K562 (cell line): ENCODE measurements around the gene BCL7B. TPM values are rescaled to one million over a fixed set of nuclear protein-coding genes. Genes with fewer than 3 reads are reported as not detected.

Experiments
- ATAC-seq: fragments of 200-7000 bp; cut with Tn5 transposase; 3 replicates; pipeline ENCODE4 v1.9.1; 2020; ENCODE audit warnings: moderate library complexity
- BruUV-seq: library from RNA; stranded (reverse); fragments of 400-500 nt; replicated peaks from 2 replicates; lab custom pipeline; 2021; lab: Mats Ljungman, UMichigan
- CTCF ChIA-PET: fragments of 300-600 bp; formaldehyde crosslinking; extraction: SDS; loops from one replicate; lab custom pipeline; 2021; ENCODE audit warnings: low intra/inter-chr PET ratio; lab: Yijun Ruan, JAX
- POLR2A ChIA-PET: fragments of 300-600, 350-650 bp; sonication (Branson Sonifier 250); formaldehyde crosslinking; extraction: SDS; loops from one replicate; lab custom pipeline; 2021; ENCODE audit warnings: antibody characterized with exemption, inconsistent platforms; lab: Yijun Ruan, JAX
- DNase-seq, 4 experiments: peaks; one replicate each; pipeline versions ENCODE4 v3.0.0 to v3.0.0-alpha.2; 2011 to 2018; ENCODE audit warnings: low spot score in 3 of 4, mixed read lengths in 3 of 4; ENCODE audit errors: extremely low read depth in 1 of 4
- FAIRE-seq: peaks from 2 replicates; lab custom pipeline; 2011; peaks lifted over from hg19 to GRCh38; lab: Jason Lieb, UNC
- H2AFZ ChIP-seq: 2 replicates; pipeline ENCODE4 v1.6.0; 2011; ENCODE audit warnings: low read depth, low read length, control low read depth, inconsistent platforms
- H3K27ac ChIP-seq: fragments of 200-600 bp; 3 replicates; pipeline ENCODE4 v1.8.0; 2011; ENCODE audit warnings: low read depth, mild to moderate bottlenecking, control low read depth, inconsistent platforms, low read length, moderate library complexity, mixed read lengths; ENCODE audit errors: extremely low read depth
- H3K27me3 ChIP-seq, 2 experiments: fragments of 300-600 bp in 1 of 2; 2 replicates in 1 of 2; 3 replicates in 1 of 2; pipeline versions ENCODE4 v1.6.0 to v1.8.0; 2011; ENCODE audit warnings: inconsistent platforms in 2 of 2, low read length in 2 of 2, mild to moderate bottlenecking in 1 of 2, mixed read lengths in 1 of 2, moderate library complexity in 1 of 2; ENCODE audit not compliant: control insufficient read depth in 2 of 2, insufficient read depth in 2 of 2
- H3K36me3 ChIP-seq: fragments of 300-600 bp; 3 replicates; pipeline ENCODE4 v1.8.0; 2011; ENCODE audit warnings: mild to moderate bottlenecking, low read length, inconsistent platforms; ENCODE audit not compliant: control insufficient read depth, insufficient read depth
- H3K4me1 ChIP-seq, 2 experiments: fragments of 200-600 bp in 1 of 2; replicated peaks in 1 of 2; 2 replicates in 1 of 2; 3 replicates in 1 of 2; pipeline versions ENCODE4 v1.5.1 to v1.8.0; 2011; ENCODE audit warnings: inconsistent platforms in 2 of 2, low read length in 2 of 2, mild to moderate bottlenecking in 1 of 2, mixed read lengths in 1 of 2, moderate library complexity in 1 of 2; ENCODE audit not compliant: control insufficient read depth in 2 of 2, insufficient read depth in 2 of 2
- H3K4me2 ChIP-seq: 2 replicates; pipeline ENCODE4 v1.6.1; 2011; ENCODE audit warnings: low read length, control low read depth, inconsistent platforms, mixed read lengths; ENCODE audit not compliant: insufficient read depth
- H3K4me3 ChIP-seq: fragments of 200-600 bp; sonication (generic), shearing (Covaris generic); 2 replicates; pipeline ENCODE4 v1.5.1; 2016; ENCODE audit warnings: control low read depth, inconsistent platforms
- H3K79me2 ChIP-seq: fragments of 200-600 bp; 3 replicates; pipeline ENCODE4 v1.8.0; 2011; ENCODE audit warnings: low read length, inconsistent platforms; ENCODE audit not compliant: control insufficient read depth, insufficient read depth
- H3K9ac ChIP-seq, 2 experiments: 2 replicates each; pipeline versions ENCODE4 v1.6.0 to v1.6.1; 2011; ENCODE audit warnings: low read depth in 2 of 2, low read length in 2 of 2, control low read depth in 1 of 2, inconsistent platforms in 1 of 2, mild to moderate bottlenecking in 1 of 2, mixed read lengths in 1 of 2; ENCODE audit not compliant: insufficient read depth in 1 of 2
- H3K9me1 ChIP-seq: one replicate; pipeline ENCODE4 v1.6.0; 2011; ENCODE audit warnings: inconsistent platforms, mild to moderate bottlenecking, low read length, moderate library complexity; ENCODE audit not compliant: control insufficient read depth, insufficient read depth
- H3K9me3 ChIP-seq: replicated peaks from 2 replicates; pipeline ENCODE4 v1.5.1; 2011; ENCODE audit warnings: low read depth, low read length, inconsistent platforms; ENCODE audit not compliant: control insufficient read depth, insufficient read depth
- H4K20me1 ChIP-seq: replicated peaks from 2 replicates; pipeline ENCODE4 v1.6.1; 2011; ENCODE audit warnings: low read length, inconsistent platforms, mixed read lengths; ENCODE audit not compliant: control insufficient read depth, insufficient read depth
- ARID1B ChIP-seq: fragments of 450-650 bp; IDR thresholded peaks from 2 replicates; pipeline ENCODE4 v1.6.1; 2016; ENCODE audit warnings: antibody characterized with exemption, mild to moderate bottlenecking, inconsistent platforms
- CBX2 ChIP-seq: fragments of 200-600 bp; sonication (generic); IDR thresholded peaks from one replicate; pipeline ENCODE4 v1.6.1; 2012; ENCODE audit warnings: mild to moderate bottlenecking, low read length, inconsistent platforms; ENCODE audit not compliant: insufficient read depth, poor library complexity, severe bottlenecking
- FOS ChIP-seq: IDR thresholded peaks from 3 replicates; pipeline ENCODE4 v1.6.1; 2011; ENCODE audit not compliant: insufficient read length; ENCODE audit errors: extremely low read depth
- HMGN3 ChIP-seq: IDR thresholded peaks from 2 replicates; pipeline ENCODE4 v1.6.1; 2011; ENCODE audit warnings: borderline replicate concordance, low read depth, mild to moderate bottlenecking, mixed read lengths, low read length; ENCODE audit not compliant: insufficient read length; ENCODE audit errors: extremely low read depth
- PHF20 ChIP-seq: fragments of 450-650 bp; IDR thresholded peaks from 2 replicates; pipeline ENCODE4 v1.6.1; 2018; ENCODE audit not compliant: partially characterized antibody
- POLR2AphosphoS5 ChIP-seq: IDR thresholded peaks from 2 replicates; pipeline ENCODE4 v1.6.1; 2011; ENCODE audit warnings: mild to moderate bottlenecking, low read depth, low read length, moderate library complexity; ENCODE audit not compliant: control insufficient read depth, insufficient read depth
- SIN3A ChIP-seq, 2 experiments: fragments of 150-350 bp in 1 of 2; IDR thresholded peaks; 2 replicates each; pipeline ENCODE4 v1.6.1; 2011 to 2016; ENCODE audit warnings: borderline replicate concordance in 2 of 2, low read depth in 2 of 2, low read length in 2 of 2, mild to moderate bottlenecking in 2 of 2, moderate library complexity in 2 of 2; ENCODE audit not compliant: control insufficient read depth in 1 of 2
- SREBF2 ChIP-seq: sonication (generic); formaldehyde crosslinking; IDR thresholded peaks from 2 replicates; pipeline ENCODE4 v1.4.0; 2020; ENCODE audit warnings: mild to moderate bottlenecking, missing genetic modification reagents
- TEAD4 ChIP-seq, 2 experiments: sonication (generic) in 1 of 2; formaldehyde crosslinking in 1 of 2; IDR thresholded peaks; 2 replicates each; pipeline versions ENCODE4 v1.6.1 to v1.8.0; 2012 to 2022; ENCODE audit warnings: borderline replicate concordance in 1 of 2, inconsistent platforms in 1 of 2, low read length in 1 of 2, mild to moderate bottlenecking in 1 of 2, missing genetic modification reagents in 1 of 2
- ZNF512 ChIP-seq: IDR thresholded peaks from 2 replicates; pipeline ENCODE4 v1.6.1; 2016; ENCODE audit warnings: missing genetic modification characterization, missing compliant biosample characterization
- ZNF740 ChIP-seq, 3 experiments: fragments of 200-800 bp in 1 of 3; sonication (Bioruptor generic) in 1 of 3; sonication (generic) in 1 of 3; formaldehyde crosslinking in 1 of 3; IDR thresholded peaks; 2 replicates each; pipeline versions ENCODE4 v1.6.1 to v1.8.0; 2016 to 2022; ENCODE audit warnings: mild to moderate bottlenecking in 2 of 3, missing compliant biosample characterization in 2 of 3, missing genetic modification characterization in 2 of 3, missing genetic modification reagents in 1 of 3
- WGBS: fragments of 100-300 bp; shearing (Covaris generic); methylation state at CpG from one replicate; pipeline ENCODE4 v1.1.6; 2016; ENCODE audit warnings: low coverage, mixed read lengths; ENCODE audit not compliant: insufficient coverage; ENCODE audit errors: missing lambda C conversion rate; 5-methylcytosine and 5-hydroxymethylcytosine counted together
- in situ Hi-C: fragments of 300-500 bp; cut with MboI; formaldehyde crosslinking; loops from 4 replicates; pipeline ENCODE4 v1.15.0; 2018; ENCODE audit warnings: inconsistent platforms, mixed read lengths
- intact Hi-C: fragments of 100-400 bp; cut with micrococcal nuclease; formaldehyde crosslinking; loops from 2 replicates; pipeline ENCODE4 v1.14.2; 2022
- polyA plus RNA-seq, 8 experiments: library from polyadenylated mRNA; depleted of rRNA in 4 of 8; stranded (reverse) in 5 of 8; unstranded in 3 of 8; fragments of >200 nt; fragmentation: Nextera tagmentation in 2 of 8; fragmentation: Illumina TruSeq in 1 of 8; extraction: Ambion mirVana in 2 of 8; extraction: Trizol in 1 of 8; gene quantifications; 2 replicates each; pipeline versions ENCODE4 v1.2.1 to v1.2.3, GENCODE V29; 2011 to 2014; ENCODE audit warnings: inconsistent platforms in 1 of 8, missing spikeins in 1 of 8
- total RNA-seq, 7 experiments: library from RNA; depleted of rRNA in 6 of 7; stranded (reverse); fragments of >200 nt in 6 of 7; fragmentation: Illumina TruSeq in 2 of 7; extraction: Trizol in 2 of 7; gene quantifications; 2 replicates each; pipeline versions ENCODE4 v1.2.1 to v1.2.3, GENCODE V29; 2011 to 2021; ENCODE audit warnings: low replicate concordance in 1 of 7
- TF ChIP-seq, protein P1 (sequence below), 2 experiments: IDR thresholded peaks; 2 replicates each; pipeline ENCODE4 v1.6.1; 2011; ENCODE audit warnings: borderline replicate concordance in 1 of 2, control low read depth in 1 of 2, low read depth in 1 of 2, low read length in 1 of 2, mild to moderate bottlenecking in 1 of 2, mixed read lengths in 1 of 2, moderate library complexity in 1 of 2; ENCODE audit not compliant: insufficient read depth in 1 of 2, insufficient read length in 1 of 2, poor library complexity in 1 of 2, severe bottlenecking in 1 of 2; ENCODE audit errors: extremely low read depth in 1 of 2

BCL7B gene
- total and polyA plus RNA-seq, 9 of the 15 experiments (the other 6 are each of a cell fraction or from before 2014, with no cell fraction given): 10.0 to 73.2 (median 32.9) TPM

DNA sequence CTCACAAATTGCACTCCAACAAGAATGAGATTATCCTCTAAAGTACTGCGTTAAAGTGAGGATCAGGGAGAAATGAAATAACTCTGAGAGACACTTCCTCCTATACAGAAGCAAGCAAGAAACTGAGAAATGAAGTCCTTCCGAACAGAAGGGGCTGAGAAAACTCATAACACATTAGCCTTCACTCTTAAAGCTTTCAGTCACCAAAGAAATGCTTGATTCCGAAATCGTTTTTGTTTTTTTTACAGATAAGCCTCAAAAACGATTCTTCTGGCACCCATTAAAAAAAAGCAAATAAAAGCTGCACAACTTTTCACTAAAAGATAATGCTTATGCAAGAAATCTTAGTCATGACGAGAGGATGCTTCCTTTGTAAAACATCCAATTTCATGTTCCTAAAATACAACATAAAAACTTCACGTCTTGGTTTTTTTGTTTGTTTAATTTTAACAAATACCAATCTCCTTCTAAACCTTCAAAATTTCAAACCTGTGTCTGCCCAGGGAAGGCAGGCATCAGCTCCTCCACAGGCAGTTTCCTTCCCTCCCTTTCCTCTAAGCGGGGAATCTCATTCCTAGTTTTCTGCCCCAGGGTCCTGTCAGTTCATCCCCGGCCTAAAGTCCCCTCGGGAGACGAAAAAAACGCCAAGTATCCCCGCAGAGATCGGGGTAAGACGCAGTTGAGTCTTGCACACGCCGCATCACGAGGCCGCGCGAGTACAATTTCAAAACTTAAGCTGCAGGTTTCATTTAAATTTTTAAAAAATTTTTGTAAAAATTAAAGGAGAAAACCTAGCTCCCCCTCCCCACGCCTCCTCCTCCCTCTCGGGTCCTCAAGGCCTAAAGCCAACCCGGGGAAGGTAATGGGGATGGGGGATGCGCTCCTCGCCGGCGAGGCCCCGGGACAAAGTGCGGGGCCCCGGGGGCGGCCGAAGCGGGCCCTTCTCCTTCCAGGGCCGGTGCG is 36.5 kb downstream of the BCL7B start:
- intact Hi-C loops: loop anchor here (2.0 kb wide), 1 partner anchor 36 kb away; the partner anchor contains the start of gene BCL7B
- Histone ChIP-seq H3K27ac (peak overlapping the region; percentile 97), H2AFZ (peak overlapping the region; percentile 4; the same call in 1 of the 2 replicates), H3K9ac (peak overlapping the region; percentile 90 to 98), H3K4me1 (peaks cover 20 to 29% of the 10 kb centered on the region in 2 experiments), H3K9me1 (peaks cover 3% of the 10 kb centered on the region), H3K4me3 (peak overlapping the region; percentile 95), H3K36me3 (peaks cover 43% of the 10 kb centered on the region), H3K4me2 (peak overlapping the region; percentile 93), H3K9me3 (no peaks in the 10 kb centered on the region), H3K27me3 (no peaks in the 10 kb centered on the region), H4K20me1 (peaks cover 20% of the 10 kb centered on the region), H3K79me2 (peaks cover 58% of the 10 kb centered on the region)
- FAIRE-seq (no peak), DNase-seq (peak in 2 of 4 experiments; percentile 34 to 52), ATAC-seq (peak; percentile 1; the same call in 2 of the 3 replicates)
- in situ Hi-C loops: no loop called here
- under 1% methylated on average over 24 of the region's 36 CpGs for WGBS
- ChIA-PET POLR2A (interaction anchor here (0.5 to 3.9 kb wide), 24 partner anchors 8 to 661 kb away, joined by 3 to 22 read pairs (median 6); partner anchors contain the start of gene TBL2), CTCF (interaction anchor here (0.9 kb wide), 1 partner anchor 36 kb away, joined by 3 read pairs; the partner anchor contains the start of gene BCL7B)
- TSS peak; percentile 45 for BruUV-seq
- no peak for TF ChIP-seq ARID1B
- TF ChIP-seq POLR2AphosphoS5: 0 out of 2 replicates have a peak, but pooled peaks have one; percentile 0
- no peak for TF ChIP-seq PHF20
- TF ChIP-seq SIN3A (IDR thresholded peaks at IDR 0.05; ENCODE audit: borderline replicate concordance in 2 of 2, control insufficient read depth in 1 of 2, low read depth in 2 of 2, low read length in 2 of 2): 0 out of 4 replicates have a peak, but pooled peaks of 1 of the 2 experiments have one; percentile 15
- TF ChIP-seq ZNF740 (CRISPR knock-in tag; IDR thresholded peaks at IDR 0.05): no peak
- no peak; a peak in 1 of 4 replicates for TF ChIP-seq ZNF740 (tag; IDR thresholded peaks at IDR 0.05)
- TF ChIP-seq HMGN3: no peak
- TF ChIP-seq, protein P1, sequence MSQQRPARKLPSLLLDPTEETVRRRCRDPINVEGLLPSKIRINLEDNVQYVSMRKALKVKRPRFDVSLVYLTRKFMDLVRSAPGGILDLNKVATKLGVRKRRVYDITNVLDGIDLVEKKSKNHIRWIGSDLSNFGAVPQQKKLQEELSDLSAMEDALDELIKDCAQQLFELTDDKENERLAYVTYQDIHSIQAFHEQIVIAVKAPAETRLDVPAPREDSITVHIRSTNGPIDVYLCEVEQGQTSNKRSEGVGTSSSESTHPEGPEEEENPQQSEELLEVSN (IDR thresholded peaks at IDR 0.05; ENCODE audit: borderline replicate concordance in 1 of 2, extremely low read depth in 1 of 2, insufficient read depth in 1 of 2, insufficient read length in 1 of 2, low read depth in 1 of 2, low read length in 1 of 2, poor library complexity in 1 of 2, severe bottlenecking in 1 of 2): peak in 1 of 2 experiments; percentile 4
- no peak for TF ChIP-seq ZNF512
- 0 out of 2 replicates have a peak, but pooled peaks have one; percentile 11 for TF ChIP-seq TEAD4 (IDR thresholded peaks at IDR 0.05; ENCODE audit: low read length)
- TF ChIP-seq TEAD4 (CRISPR knock-in tag; IDR thresholded peaks at IDR 0.05; ENCODE audit: borderline replicate concordance): no peak
- TF ChIP-seq FOS: no peak
- TF ChIP-seq SREBF2 (CRISPR knock-in tag): no peak
- TF ChIP-seq CBX2: no peak
